GM21717 (cell line): ENCODE results near the gene COX10.
"Not testable (repeated sequence)": the region's sequence is repeated elsewhere in the genome, so short reads cannot be mapped to it uniquely, and the experiment has no call there.

Source experiments
- ATAC-seq: cut with Tn5 transposase; IDR thresholded peaks from one replicate; pipeline ENCODE4 v1.9.1; 2021; ENCODE audit warnings: mild to moderate bottlenecking, moderate library complexity; ENCODE audit not compliant: unreplicated experiment

Gene COX10

DNA sequence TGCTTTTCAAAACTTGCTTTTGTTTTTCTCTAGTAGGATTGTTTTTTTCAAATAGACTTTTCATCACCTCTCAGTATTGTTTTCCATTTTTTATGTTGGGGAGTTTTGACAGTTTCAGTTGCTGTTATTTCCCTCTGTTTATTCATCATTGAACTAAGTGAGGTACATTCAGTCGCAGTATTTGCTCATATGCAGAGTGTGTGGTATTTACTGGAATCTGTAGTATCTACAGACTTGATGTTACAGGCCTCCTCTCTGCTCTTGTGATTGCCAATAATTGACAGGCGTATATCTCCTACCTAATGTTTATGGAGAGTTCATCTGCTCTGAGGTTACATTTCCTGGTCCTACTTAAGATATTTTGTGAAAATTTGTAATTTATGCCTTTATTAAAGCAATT is 49.6 kb downstream of the COX10 start:
- peak; percentile 86 for ATAC-seq

DNA sequence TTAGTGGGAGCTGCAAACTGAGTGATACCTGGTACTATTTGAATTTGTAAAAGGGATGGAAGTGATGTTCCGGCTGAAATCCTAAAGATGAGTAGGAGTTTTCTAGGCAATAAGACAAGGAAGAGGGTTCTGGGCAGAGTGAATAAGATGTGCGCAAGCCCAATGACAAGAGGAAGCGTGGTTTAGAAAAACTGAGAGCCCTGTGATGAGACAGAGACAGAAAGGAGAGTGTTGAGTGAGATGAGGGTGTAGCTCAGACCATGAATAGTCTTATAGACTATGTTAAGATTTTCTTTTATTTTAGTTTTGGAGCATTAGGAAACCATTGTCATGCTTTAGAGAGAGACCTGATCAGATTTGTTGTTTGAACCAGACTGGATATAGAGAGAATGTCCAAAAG is 50.2 kb downstream of the COX10 start:
- ATAC-seq = no peak

DNA sequence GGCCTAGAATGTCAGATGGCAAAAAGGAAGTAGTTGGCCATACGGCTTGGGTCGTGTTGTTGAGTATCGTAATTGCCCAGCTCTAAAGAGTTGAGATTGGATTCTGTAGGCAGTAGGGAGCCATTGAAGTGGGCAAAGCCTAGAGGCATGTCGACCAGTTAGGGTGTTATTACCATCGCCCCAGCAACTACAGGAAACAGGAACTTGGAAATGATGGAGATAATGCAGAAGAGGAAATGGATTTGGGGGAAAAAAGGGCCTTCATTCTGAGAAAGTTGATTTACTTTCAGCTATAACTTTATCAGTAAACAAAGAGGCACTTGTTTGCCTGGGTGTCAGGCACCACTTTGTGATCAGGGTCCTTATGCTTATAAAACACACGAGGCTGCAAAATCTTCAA is 52.6 kb downstream of the COX10 start:
- ATAC-seq = no peak

- ATAC-seq = no peak
Measured at GRCh38 chr17:14123619-14124278, 54.4 kb downstream of the COX10 start.

DNA sequence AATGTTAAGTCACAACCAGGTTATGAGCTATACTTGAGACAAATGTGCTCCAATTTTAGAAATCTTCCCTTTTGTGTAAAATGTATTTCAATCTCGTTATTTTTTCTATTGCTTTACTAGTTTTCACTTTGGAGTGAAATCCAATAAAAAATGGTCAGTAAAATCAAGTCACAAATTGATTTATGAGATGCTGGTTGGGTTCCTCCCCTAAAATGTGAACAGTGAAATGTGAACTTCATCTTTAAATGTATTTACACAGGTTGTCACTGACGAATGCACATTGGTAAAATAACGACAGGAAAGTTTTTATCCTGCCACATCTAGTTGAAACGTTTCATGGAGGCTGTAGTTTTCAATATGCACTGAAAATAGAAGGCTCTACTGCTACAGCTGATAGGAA is 55.5 kb downstream of the COX10 start:
- ATAC-seq = no peak

DNA sequence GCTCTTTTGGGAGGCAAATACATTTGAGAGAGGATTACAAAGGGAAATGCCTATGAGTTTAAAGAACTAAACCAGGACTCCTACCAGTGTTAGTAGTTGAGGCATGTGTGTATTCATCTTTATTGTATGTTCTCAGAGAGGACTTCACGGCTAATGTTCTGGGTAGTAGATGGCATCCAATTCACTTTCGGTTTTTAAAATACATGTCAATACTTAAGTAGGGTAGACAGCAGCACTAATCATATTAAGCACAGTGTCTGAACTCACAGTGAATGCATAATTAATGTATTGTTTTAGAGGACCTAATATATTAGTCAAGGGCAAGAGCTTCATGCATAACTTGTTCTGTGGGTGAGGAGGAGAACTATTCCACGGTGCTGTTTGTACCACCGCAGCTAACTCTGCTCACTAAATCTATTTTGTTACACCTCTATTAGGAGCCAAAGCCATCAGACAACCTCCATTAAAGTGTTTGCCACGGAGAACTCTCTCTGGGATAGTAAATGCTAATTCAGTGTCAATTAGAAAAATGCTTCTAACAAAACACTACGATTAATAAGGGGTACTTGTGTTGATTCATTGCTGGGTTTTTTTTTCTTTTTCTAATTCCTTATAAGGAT is 56.3 kb downstream of the COX10 start:
- ATAC-seq = no peak

DNA sequence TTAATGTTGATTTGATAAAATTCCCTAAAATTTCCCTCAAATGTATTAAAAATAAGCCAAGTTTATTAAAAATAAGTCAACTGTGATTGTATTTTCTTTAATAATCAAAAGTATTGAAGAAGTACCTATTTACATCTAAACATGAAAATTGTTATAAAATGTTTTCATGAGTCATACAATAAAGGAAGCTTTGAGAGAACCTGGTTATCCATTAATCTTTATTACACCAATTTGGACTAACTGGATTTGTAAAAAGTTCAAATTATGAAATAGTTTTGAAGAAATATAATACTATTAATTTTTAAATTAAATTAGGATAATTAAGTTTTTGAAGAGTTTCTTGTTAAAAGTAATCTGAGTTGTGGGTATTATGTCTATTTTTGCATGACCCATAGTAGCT is 63.8 kb downstream of the COX10 start:
- ATAC-seq = no peak

GRCh38 chr17:14134456-14134855 is 65.2 kb downstream of the COX10 start:
- ATAC-seq = no peak

GRCh38 chr17:14135906-14136590 is 66.7 kb downstream of the COX10 start:
- ATAC-seq = no peak

- ATAC-seq = no peak
Measured at GRCh38 chr17:14138649-14139048, 69.3 kb downstream of the COX10 start.

GRCh38 chr17:14143688-14144087 is 74.4 kb downstream of the COX10 start:
- ATAC-seq = no peak

DNA sequence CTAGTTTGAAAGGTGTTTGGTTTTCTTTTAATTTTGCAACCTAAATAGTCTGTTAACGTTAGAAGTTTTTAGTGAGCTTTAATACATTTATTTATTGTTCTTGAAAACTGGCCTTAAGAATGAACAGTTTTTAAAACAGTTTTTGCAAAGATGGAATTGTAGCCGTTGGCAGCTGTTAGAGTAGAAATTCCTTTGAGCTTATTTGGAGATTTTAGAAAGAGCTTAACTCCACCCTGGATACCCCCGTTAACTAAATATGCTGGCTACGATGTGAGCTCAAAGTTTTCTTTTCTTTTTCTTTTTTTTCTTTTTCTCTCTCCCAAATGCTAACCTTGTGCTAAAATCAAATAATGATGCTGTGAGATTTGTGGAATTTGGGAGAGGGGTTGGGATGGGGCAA is 75.2 kb downstream of the COX10 start:
- no peak for ATAC-seq

DNA sequence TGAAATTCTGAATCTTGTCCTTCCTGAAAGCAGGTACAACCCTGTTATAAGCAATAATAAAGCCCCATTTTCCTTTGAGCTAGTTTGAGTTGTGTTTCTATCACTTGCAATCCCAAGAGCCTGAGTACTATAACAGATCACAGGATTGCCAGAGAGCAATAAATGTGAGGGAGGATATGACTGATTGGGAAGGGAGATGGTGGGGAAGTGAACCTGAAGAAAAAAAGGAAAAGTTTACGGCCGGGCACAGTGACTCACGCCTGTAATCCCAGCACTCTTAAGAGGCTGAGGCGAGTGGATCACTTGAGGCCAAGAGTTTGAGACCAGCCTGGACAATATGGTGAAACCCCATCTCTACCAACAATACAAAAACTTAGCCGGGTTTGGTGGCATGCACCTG is 80.4 kb downstream of the COX10 start:
- no peak for ATAC-seq

- no peak for ATAC-seq
Measured at GRCh38 chr17:14150619-14151018, 81.3 kb downstream of the COX10 start.

DNA sequence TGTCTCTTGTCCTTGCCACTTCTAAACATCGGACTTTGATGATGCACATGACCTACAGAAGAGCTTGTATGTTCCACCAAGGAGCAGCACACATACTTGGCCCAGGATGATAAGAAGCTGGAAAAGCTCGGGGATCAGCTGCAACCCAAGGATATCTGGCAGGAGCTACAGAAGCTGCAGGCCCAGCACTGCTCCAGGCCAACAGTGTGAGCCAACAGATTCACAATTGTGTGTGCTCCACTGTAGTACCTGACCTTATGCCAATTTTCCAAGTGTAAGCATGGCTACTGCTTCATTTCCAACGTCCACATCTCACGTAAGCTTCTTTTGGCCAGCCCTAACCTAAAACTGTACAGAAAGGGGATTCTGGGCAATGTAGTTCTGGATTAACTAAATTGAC is 83.4 kb downstream of the COX10 start:
- ATAC-seq = no peak

- ATAC-seq = no peak
Measured at GRCh38 chr17:14153374-14153773, 84.1 kb downstream of the COX10 start.

DNA sequence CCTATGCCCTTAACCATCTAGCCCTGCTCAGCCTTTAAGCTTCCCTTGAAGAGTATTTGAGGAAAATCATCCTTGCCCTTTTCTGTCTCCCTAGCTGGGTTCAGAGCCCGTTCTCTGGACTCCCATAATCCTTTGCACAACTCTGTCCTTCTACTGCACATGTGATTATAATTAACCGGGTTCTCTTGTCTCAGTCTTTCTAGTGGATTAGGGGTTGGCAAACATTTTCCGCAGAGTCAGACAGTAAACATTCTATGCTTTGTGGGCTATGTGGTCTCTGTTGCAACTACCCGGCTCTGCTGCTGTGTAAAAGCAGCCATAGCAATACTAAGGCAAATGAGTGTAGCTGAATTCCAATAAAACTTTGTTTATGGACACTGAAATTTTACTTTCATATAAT is 87.4 kb downstream of the COX10 start:
- ATAC-seq = no peak

- ATAC-seq = no peak
Measured at GRCh38 chr17:14157822-14158221, 88.5 kb downstream of the COX10 start.

- ATAC-seq = no peak
Measured at GRCh38 chr17:14158707-14159106, 89.4 kb downstream of the COX10 start.

DNA sequence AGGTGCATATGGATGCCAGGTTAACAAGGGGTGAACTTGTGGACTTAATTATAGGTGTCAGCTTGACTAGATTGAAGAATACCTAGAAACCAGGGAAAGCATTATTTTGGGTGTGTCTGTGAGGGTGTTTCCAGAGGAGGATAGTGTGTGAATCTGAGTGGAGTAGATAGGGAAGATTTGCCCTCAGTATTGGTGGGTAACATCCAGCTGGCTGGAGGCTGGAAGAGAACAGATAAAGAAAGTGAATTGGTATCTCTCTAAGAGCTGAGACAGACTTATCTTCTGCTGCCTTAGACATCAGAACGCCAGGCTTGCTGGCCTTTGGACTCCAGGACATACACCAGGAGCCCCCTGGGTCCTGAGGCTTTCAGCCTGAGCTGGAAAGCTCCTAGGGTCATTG is 92.1 kb downstream of the COX10 start:
- ATAC-seq = no peak

DNA sequence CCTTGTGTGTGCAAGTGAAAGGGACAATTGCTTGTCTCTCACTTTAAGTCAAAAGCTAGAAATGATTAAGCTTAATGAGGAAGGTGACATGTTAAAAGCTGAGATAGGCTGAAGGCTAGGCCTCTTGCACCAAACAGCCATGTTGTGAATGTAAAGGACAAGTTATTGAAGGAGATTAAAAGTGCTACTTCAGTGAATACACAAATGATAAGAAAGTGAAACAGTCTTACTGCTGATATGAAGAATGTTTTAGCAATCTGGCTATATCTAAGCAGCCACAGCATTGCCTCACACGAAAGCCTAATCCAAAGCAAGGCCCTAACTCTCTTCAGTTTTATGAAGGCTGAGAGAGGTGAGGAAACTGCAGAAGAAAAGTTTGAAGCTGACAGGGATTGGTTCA is 96.3 kb downstream of the COX10 start:
- no peak for ATAC-seq

- not testable (repeated sequence) for ATAC-seq
Measured at GRCh38 chr17:14167831-14168230, 98.5 kb downstream of the COX10 start.
